HFF-Myc (cell line): ENCODE results near the gene SORL1.

Source experiments
- DNase-seq: peaks from one replicate; pipeline ENCODE4 v3.0.0-alpha.2; 2011; ENCODE audit warnings: low read depth; ENCODE audit errors: extremely low read depth
- H3K4me3 ChIP-seq: replicated peaks from 2 replicates; pipeline ENCODE4 v1.5.1; 2011; ENCODE audit warnings: low read depth, mild to moderate bottlenecking, control low read depth, low read length
- CTCF ChIP-seq: IDR thresholded peaks from 2 replicates; pipeline ENCODE4 v1.5.1; 2012; ENCODE audit warnings: mild to moderate bottlenecking, low read depth, low read length, control low read depth; ENCODE audit errors: missing control alignments

Gene SORL1

GRCh38 chr11:121445071-121445768 is 6.9 kb upstream of the SORL1 start:
- TF ChIP-seq CTCF = no peak
- DNase-seq = no peak

GRCh38 chr11:121446752-121447156 is 5.4 kb upstream of the SORL1 start:
- no peak for DNase-seq
- no peak for TF ChIP-seq CTCF
- H3K4me3 ChIP-seq = no peak overlapping the region

More at GRCh38 chr11:121445071-121445768, 6.9 kb upstream of the SORL1 start:
- no peak overlapping the region for H3K4me3 ChIP-seq

- H3K4me3 ChIP-seq = no peak overlapping the region
- DNase-seq = no peak
- TF ChIP-seq CTCF = no peak
Measured at GRCh38 chr11:121448011-121448410, 4.1 kb upstream of the SORL1 start.

GRCh38 chr11:121448431-121448941 is 3.6 kb upstream of the SORL1 start:
- H3K4me3 ChIP-seq = no peak overlapping the region
- no peak for TF ChIP-seq CTCF
- no peak for DNase-seq

- H3K4me3 ChIP-seq = no peak overlapping the region
- TF ChIP-seq CTCF = no peak
- no peak for DNase-seq
Measured at GRCh38 chr11:121449123-121449522, 3.0 kb upstream of the SORL1 start.

GRCh38 chr11:121449626-121450025 is 2.5 kb upstream of the SORL1 start:
- no peak for DNase-seq
- no peak overlapping the region for H3K4me3 ChIP-seq
- TF ChIP-seq CTCF = no peak
